Mucosa of descending colon (tissue), 3 donors: ENCODE data around the gene CDCA7. TPM values are rescaled to one million over a fixed set of nuclear protein-coding genes. Genes with fewer than 3 reads are reported as not detected.

Source experiments
- ATAC-seq: fragments of 200-7000 bp; cut with Tn5 transposase; one replicate; pipeline ENCODE4 v1.9.1; 2020; ENCODE audit warnings: mild to moderate bottlenecking, moderate library complexity
- DNase-seq, 3 donors: peaks; one replicate each; pipeline ENCODE4 v3.0.0-alpha.2; 2020
- H3K36me3 ChIP-seq: fragments of 200-600 bp; one replicate; pipeline ENCODE4 v1.8.0; 2021; ENCODE audit warnings: low read depth, mild to moderate bottlenecking
- H3K4me1 ChIP-seq: fragments of 200-600 bp; one replicate; pipeline ENCODE4 v1.8.0; 2021; ENCODE audit warnings: low read depth, mild to moderate bottlenecking
- H3K4me3 ChIP-seq: fragments of 200-600 bp; one replicate; pipeline ENCODE4 v1.8.0; 2021; ENCODE audit warnings: mild to moderate bottlenecking
- H3K9me3 ChIP-seq: fragments of 200-600 bp; one replicate; pipeline ENCODE4 v1.8.0; 2021; ENCODE audit warnings: mild to moderate bottlenecking
- CTCF ChIP-seq: fragments of 200-600 bp; IDR thresholded peaks from one replicate; pipeline ENCODE4 v1.8.0; 2022; ENCODE audit warnings: antibody characterized with exemption, mild to moderate bottlenecking
- intact Hi-C, 2 donors: fragments of 100-400 bp; cut with DNase I in 1 of 2; cut with micrococcal nuclease in 1 of 2; formaldehyde crosslinking; loops; one replicate each; pipeline versions ENCODE4 v1.11.0 to v1.11.1; 2022; cut with DNase I, micrococcal nuclease
- total RNA-seq, 3 donors: library from RNA; stranded (reverse); fragmentation: NEBNext Ultra II Directional in 2 of 3; extraction: Animal tissue kit (Norgen Biotek cat#: 25700) in 2 of 3; gene quantifications; one replicate each; pipeline versions ENCODE4 v1.2.1 to v1.2.4, GENCODE V29; 2021 to 2023
- donor health status: DM: no; HTN: no; CAD: no; lungs with moderate emphysema.
- donor health status: DM: no; HTN: no; CAD: no.
- donor health status: DM: no; HTN: yes; CAD: no.

Gene CDCA7
- total RNA-seq, 3 donors from 2014 or later: 9.3 to 43.6 (median 23.0) TPM

- ATAC-seq: no peak
Observed at GRCh38 chr2:173347305-173348168, 7.1 kb upstream of the CDCA7 start.

GRCh38 chr2:173349287-173349686 is 5.4 kb upstream of the CDCA7 start:
- Histone ChIP-seq H3K4me1 (peaks cover 4% of the 10 kb centered on the region), H3K9me3 (peaks cover 20% of the 10 kb centered on the region), H3K4me3 (no peak overlapping the region), H3K36me3 (no peaks in the 10 kb centered on the region)
- DNase-seq: no peak
- no peak for TF ChIP-seq CTCF
- ATAC-seq: no peak
- intact Hi-C loops: no loop called here

More at GRCh38 chr2:173347305-173348168, 7.1 kb upstream of the CDCA7 start:
- no peak for TF ChIP-seq CTCF
- no peaks in the 10 kb centered on the region for H3K4me1 ChIP-seq
- DNase-seq: no peak
- H3K36me3 ChIP-seq: no peaks in the 10 kb centered on the region
- no peak overlapping the region for H3K4me3 ChIP-seq
- intact Hi-C loops: no loop called here
- peaks cover 20% of the 10 kb centered on the region for H3K9me3 ChIP-seq

GRCh38 chr2:173350383-173350782 is 4.3 kb upstream of the CDCA7 start:
- no peaks in the 10 kb centered on the region for H3K36me3 ChIP-seq
- intact Hi-C loops: no loop called here
- no peak overlapping the region for H3K4me3 ChIP-seq
- no peak for ATAC-seq
- H3K9me3 ChIP-seq: peaks cover 16% of the 10 kb centered on the region
- no peak for DNase-seq
- TF ChIP-seq CTCF: no peak
- H3K4me1 ChIP-seq: peaks cover 6% of the 10 kb centered on the region

GRCh38 chr2:173351879-173352278 is 2.8 kb upstream of the CDCA7 start:
- ATAC-seq: no peak
- H3K36me3 ChIP-seq: no peaks in the 10 kb centered on the region
- peaks cover 6% of the 10 kb centered on the region for H3K4me1 ChIP-seq
- H3K4me3 ChIP-seq: no peak overlapping the region
- DNase-seq: no peak
- intact Hi-C loops: no loop called here
- TF ChIP-seq CTCF: no peak
- H3K9me3 ChIP-seq: peaks cover under 1% of the 10 kb centered on the region

- no peak for TF ChIP-seq CTCF
- no peak overlapping the region for H3K4me3 ChIP-seq
- no peaks in the 10 kb centered on the region for H3K36me3 ChIP-seq
- ATAC-seq: no peak
- no peaks in the 10 kb centered on the region for H3K9me3 ChIP-seq
- H3K4me1 ChIP-seq: peaks cover 6% of the 10 kb centered on the region
- DNase-seq: no peak
- intact Hi-C loops: no loop called here
Observed at GRCh38 chr2:173353556-173353955, 1.1 kb upstream of the CDCA7 start.
